Brain pericyte (primary cell): ENCODE results near the gene FAM111A.
A peak's percentile ranks its signal among the peaks of the same experiment; 100 is the strongest.

Source experiments
- DNase-seq: peaks from one replicate; pipeline ENCODE4 v3.0.0-alpha.2; 2012; ENCODE audit warnings: low read depth, low spot score

FAM111A gene

DNA sequence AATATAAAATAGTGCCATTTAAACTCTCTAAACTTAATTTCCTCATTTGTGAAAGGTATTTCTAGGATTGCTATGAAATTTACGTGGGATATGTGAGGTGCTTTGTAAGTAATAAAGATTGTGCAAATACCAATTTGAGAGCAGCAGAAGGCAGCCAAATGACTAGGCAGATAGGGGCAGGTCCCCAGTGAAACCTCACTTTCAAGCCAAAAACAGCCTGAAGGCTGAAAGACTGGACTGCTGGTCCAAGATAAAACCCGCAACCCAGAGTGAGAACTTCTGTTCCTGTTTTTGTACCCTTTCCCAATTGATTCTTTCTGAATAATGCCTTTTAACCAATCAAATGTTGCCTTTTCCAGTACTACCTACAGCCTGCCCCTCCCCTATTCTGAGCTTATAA, 36.5 kb downstream of the FAM111A start:
- DNase-seq: no peak

DNA sequence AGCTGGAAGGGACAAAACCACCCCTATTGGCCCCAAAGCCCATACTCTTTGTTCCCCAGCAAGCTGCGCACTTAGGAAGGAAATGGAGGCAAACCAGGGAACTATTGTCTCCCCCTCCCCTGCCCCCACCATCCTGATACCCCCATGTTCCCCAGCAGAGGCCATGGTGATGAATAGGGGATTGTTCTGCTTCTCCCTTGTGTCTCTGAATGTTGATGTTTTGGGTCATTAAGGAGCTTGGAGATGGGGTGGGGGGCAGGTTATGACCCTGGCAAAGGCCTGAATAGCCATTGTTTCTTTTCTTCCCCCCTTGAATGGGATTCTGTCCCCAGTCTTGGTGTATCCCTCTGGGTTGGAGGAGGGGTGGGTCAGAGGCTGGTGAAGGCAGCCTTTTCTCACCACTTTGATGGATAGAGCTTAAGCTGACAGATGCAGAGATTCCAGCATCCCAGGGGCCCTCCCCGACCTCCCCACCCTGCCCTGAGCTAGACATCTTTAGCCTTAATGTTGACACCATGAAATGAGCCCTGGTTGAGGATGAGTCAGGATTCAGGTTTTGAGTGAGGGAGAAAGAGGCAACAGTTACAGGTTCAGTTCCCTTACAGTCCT, 37.6 kb downstream of the FAM111A start:
- DNase-seq: no peak

DNA sequence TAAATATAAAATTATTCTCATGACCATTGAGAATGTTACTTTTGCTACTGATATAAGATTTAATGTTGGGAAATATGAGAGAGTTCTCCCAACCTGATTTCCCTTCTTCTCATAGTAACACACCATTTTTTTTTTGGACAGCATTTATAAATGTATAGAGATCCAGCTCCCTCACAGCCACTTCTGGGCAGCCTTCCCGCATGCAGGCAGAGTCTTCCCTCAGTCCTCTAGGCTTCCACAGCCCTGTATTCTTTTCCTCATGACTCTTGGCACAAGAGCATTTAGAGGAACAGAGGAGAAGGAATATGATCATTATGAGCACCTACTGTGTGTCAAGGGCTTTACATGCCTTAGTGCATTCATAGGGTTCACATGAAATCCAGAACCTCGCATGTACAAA, 38.3 kb downstream of the FAM111A start:
- no peak for DNase-seq

- no peak for DNase-seq
These were observed 39.2 kb downstream of the FAM111A start for GRCh38 chr11:59181746-59182456.

DNA sequence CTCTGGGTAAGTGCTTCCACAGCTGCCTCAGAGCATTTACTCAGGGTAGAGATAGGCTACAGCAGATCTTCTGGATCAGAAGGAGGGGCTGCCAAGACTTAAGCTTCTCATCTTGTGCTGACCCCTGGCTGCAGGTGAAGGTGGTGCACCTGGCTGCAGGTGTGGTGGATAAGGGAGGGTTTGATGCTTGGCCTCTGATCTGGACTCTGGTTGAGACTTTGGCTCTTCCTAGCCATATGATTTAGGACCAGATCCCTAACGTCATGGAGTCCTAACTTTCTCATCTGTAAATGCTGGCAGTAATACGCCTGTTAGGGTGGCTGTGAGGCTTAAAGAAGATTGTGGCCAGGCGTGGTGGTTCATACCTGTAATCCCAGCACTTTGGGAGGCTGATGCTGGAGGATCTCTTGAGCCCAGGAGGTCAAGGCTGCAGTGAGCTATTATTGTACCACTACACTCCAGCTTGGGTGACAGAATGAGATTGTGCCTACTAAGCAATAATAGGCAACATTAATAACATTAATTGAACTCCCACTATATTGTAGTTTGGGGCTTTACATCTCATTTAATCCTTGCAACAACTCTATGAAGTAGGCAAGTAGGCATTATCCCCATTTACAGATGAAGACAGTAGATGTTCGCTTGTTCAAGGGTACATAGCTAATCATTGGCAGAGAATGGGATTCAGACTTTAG, 39.9 kb downstream of the FAM111A start:
- no peak for DNase-seq

DNA sequence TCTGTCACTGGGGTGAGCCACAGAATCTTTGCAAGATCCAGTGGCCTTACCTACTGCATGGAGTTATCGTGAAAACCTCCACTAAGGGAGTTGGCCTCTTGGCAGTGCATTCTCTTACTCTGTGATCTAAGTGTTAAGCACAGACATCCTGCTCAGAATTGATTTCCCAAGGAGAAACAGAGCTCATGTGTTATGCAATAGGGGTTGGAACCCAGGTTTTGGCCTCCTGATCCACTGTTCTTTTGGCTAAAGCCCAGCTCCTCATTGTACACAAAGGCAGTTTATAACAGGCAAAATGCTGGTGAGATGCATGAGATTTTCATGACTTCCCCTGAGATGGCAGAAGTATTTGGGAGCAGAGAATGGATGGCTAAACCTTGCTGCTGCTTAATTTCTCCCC, 41.1 kb downstream of the FAM111A start:
- DNase-seq: no peak

- no peak for DNase-seq
These were observed 42.2 kb downstream of the FAM111A start for GRCh38 chr11:59184691-59185339.

GRCh38 chr11:59185386-59185945, 42.8 kb downstream of the FAM111A start:
- DNase-seq: no peak

GRCh38 chr11:59186130-59186594, 43.5 kb downstream of the FAM111A start:
- DNase-seq: no peak

DNA sequence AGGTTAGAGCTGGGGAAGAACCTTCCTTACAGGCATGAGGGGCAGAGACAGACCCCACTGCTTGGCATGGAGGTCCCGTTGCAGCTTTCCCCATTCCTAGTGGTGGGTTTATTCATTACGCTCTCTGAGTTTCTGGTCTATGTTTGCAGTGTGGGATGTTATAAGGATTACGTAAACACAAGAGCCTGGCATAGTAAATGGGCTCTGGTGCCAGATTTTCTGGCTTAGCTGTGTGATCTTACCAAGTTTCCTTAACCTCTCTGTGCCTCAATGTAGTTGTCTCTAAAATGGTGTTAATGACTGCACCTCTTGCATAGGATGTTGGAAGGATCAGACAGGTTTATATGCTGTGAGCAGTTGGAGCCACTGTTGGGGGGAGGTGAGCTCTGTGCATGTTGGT, 44.4 kb downstream of the FAM111A start:
- DNase-seq: no peak

GRCh38 chr11:59187587-59187986, 44.9 kb downstream of the FAM111A start:
- DNase-seq: no peak

- no peak for DNase-seq
These were observed 46.3 kb downstream of the FAM111A start for GRCh38 chr11:59188954-59189353.

- no peak for DNase-seq
These were observed 47.3 kb downstream of the FAM111A start for GRCh38 chr11:59189986-59190385.

DNA sequence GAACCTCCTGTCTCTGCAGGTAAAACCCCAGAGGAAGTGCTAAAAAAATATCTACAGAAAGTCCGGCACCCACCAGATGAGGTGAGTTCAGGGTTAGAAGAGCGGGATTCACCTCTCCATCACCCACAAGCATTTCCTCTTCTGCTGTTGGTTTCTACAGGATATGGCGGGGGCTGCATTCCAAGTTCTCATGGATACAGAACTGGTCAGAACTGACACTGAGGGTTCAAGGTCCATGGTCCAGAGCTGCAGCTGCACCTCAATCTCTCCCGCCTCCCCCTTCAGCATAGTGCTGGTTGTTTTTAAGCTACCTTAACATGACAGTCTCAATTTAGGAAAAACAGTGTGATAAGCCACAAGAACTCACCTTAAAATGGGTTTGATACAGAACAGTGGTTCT, 48.4 kb downstream of the FAM111A start:
- no peak for DNase-seq

DNA sequence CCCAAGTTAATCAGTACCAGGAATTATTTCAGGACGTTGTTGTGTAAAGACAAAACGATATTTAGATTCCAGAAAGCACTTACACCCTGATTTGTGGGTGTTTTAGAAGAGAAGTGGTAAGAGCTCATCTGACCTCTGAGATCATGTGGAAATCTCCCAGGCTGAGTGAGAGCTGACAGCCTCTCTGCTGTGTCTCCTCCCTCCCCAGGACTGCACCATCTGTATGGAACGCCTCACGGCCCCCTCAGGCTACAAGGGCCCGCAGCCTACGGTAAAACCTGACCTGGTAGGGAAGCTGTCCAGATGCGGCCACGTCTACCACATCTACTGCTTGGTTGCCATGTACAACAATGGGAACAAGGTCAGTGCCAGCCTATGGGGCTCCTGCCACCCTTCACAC, 49.2 kb downstream of the FAM111A start:
- DNase-seq: no peak

DNA sequence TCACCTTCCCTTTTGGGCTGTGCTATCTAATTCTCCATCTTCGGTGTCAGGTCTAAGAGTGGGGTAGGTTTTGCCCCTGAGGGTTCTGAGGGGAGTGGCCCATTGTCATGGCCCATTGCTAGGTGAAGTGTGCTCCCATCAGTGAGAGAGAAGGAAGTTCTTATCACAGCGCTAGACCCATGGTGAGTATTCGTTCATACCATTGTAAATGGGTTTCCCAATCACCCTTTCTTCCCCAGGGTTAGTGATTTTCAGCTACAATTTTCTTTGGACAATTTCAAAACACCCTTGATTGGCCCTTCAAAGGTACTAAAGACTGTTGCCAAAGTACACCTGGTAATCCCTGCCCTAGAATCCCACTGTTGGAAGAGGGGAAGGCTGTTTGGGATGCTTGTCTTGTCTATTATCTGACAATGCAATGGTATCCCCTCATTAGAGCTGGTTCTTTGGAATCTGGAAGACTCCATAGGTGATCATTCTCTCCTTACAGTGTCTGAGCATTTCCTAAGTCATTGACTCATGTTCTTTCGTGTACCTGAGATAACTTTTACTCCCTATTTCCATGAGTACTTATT, 49.9 kb downstream of the FAM111A start:
- no peak for DNase-seq

DNA sequence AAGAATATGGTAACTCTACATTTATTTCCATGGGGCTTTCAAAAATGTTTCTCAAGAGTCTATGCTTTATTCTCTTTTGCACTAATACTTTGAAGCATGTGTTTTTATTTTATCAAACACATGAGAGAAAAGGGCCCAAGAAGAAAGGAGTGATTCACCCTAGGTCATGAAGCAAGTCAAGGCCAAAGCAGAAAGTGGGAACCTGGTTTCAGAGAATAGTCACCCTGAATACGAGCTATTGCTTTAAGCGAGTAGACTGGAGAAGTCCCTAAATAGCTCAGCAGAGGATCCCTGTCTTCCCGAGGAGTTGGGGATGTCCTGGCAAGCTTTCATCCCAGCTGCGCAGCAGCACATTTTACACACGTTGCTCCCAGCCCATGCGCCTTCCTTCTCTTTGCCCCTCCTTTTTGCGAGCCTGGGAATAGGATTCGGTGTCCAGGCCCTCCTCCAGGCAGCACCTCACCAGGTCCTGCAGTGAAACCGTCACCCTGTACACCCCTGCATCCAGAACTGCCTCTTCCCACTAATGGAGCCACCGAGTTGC, 51.0 kb downstream of the FAM111A start:
- no peak for DNase-seq

DNA sequence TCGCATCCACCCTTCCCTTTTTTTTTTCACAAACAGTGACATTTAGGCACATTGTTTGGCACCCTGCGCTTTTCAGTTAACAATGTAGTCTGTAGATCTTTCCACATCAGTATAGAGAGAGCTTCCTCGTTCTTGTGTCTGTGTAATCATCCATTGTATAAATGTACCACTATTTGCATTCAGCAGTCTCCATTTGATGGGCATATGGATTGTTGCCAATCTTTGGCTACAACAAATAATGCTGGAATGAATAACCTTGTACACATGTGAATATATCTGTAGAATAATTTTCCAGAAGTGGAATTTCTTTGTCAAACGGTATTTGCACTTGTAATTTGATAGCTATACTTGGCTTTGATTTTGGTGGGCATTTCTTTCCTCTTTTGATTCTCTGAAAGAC, 52.9 kb downstream of the FAM111A start:
- DNase-seq: no peak

- no peak for DNase-seq
These were observed 54.1 kb downstream of the FAM111A start for GRCh38 chr11:59196777-59197176.

DNA sequence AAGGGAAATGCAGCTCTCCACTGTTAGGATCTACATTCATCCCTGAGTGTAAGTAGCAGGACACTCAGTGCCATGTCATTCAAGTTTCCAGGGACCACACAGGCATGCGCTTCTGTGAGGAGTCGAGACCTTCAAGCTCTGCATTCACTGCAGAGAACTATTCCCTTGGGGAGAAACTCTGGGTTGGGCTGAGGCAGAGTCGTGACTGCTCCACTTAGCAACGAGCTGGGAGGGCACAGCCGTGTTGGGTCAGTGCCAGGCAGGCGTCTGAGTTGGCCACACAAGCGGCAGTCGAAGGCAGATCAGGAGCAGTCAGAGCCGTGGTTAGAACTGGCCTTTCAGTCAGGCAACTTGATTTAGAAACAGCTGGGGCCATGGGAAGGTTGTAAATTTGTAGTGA, 55.3 kb downstream of the FAM111A start:
- DNase-seq: peak; percentile 5

DNA sequence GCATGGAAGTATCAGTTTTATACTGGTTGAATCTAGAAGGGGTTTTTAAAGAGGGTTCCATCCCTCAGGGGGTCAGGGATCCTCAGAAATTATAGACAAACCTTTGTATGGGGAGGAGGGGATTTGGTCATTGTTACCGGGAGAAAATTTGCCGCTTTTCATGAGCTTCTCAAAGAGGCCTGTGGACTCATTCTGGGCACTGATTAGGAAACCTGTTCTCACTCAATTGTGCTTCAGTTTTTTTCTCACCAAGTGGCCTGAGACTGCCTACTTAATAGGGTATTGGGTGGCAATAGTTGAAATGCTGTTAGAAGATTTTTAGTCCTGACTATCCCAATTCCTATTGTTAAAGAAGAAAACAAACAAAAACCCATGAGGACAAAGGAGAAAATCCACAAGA, 56.1 kb downstream of the FAM111A start:
- DNase-seq: no peak
